NB4 (cell line): Measurements from ENCODE around the gene FGA.

Experiments
- DNase-seq: peaks from one replicate; pipeline ENCODE4 v3.0.0; 2010; ENCODE audit warnings: low read depth
- H3K4me3 ChIP-seq: one replicate; pipeline ENCODE4 v1.5.1; 2011; ENCODE audit warnings: mild to moderate bottlenecking, low read depth, low read length, moderate library complexity
- CTCF ChIP-seq: IDR thresholded peaks from one replicate; pipeline ENCODE4 v1.5.1; 2012; ENCODE audit warnings: low read depth, low read length
- MAX ChIP-seq: IDR thresholded peaks from 2 replicates; pipeline ENCODE4 v1.6.1; 2011; ENCODE audit warnings: low read depth, low read length
- MYC ChIP-seq: IDR thresholded peaks from 2 replicates; pipeline ENCODE4 v1.6.1; 2011; ENCODE audit warnings: low read depth, low read length
- POLR2A ChIP-seq: IDR thresholded peaks from 2 replicates; pipeline ENCODE4 v1.6.1; 2011; ENCODE audit warnings: mild to moderate bottlenecking; ENCODE audit not compliant: insufficient read length; ENCODE audit errors: extremely low read depth

Gene FGA

GRCh38 chr4:154623995-154624394, 33.5 kb upstream of the FGA start:
- H3K4me3 ChIP-seq = no peak overlapping the region
- TF ChIP-seq POLR2A (no peak), MAX (no peak), MYC (no peak), CTCF (no peak)
- DNase-seq = no peak

GRCh38 chr4:154623436-154623835, 32.9 kb upstream of the FGA start:
- DNase-seq = no peak
- TF ChIP-seq CTCF (no peak), POLR2A (no peak), MAX (no peak), MYC (no peak)

GRCh38 chr4:154622598-154622997, 32.1 kb upstream of the FGA start:
- DNase-seq = peak; percentile 40

More at GRCh38 chr4:154623436-154623835, 32.9 kb upstream of the FGA start:
- no peak overlapping the region for H3K4me3 ChIP-seq

GRCh38 chr4:154620111-154620510, 29.6 kb upstream of the FGA start:
- TF ChIP-seq MYC = no peak
- no peak for TF ChIP-seq POLR2A
- TF ChIP-seq CTCF = no peak
- no peak for TF ChIP-seq MAX
- no peak overlapping the region for H3K4me3 ChIP-seq
- no peak for DNase-seq

More at GRCh38 chr4:154622598-154622997, 32.1 kb upstream of the FGA start:
- TF ChIP-seq CTCF (peak; percentile 35), MYC (no peak)
- no peak overlapping the region for H3K4me3 ChIP-seq

- DNase-seq = peak; percentile 52
- no peak for TF ChIP-seq MAX
- TF ChIP-seq MYC = no peak
- TF ChIP-seq POLR2A = no peak
- TF ChIP-seq CTCF = peak; percentile 63
Observed at GRCh38 chr4:154618708-154619315, 28.3 kb upstream of the FGA start.

GRCh38 chr4:154617820-154618317, 27.3 kb upstream of the FGA start:
- DNase-seq = no peak
- TF ChIP-seq MYC = no peak
- TF ChIP-seq CTCF = no peak
- no peak for TF ChIP-seq MAX
- no peak for TF ChIP-seq POLR2A
- H3K4me3 ChIP-seq = no peak overlapping the region

More at GRCh38 chr4:154618708-154619315, 28.3 kb upstream of the FGA start:
- H3K4me3 ChIP-seq = no peak overlapping the region
